GM18526 (cell line): ENCODE results near the gene GALR2.

Source experiments
- POLR2A ChIP-seq: IDR thresholded peaks from 3 replicates; pipeline ENCODE4 v1.6.1; 2011; ENCODE audit not compliant: insufficient read length; ENCODE audit errors: extremely low read depth

GALR2 gene

GRCh38 chr17:76074390-76075363 lies at the start of gene GALR2:
Gene GALR2 (plus strand): TSS chr17:76074781. CDS start chr17:76074884, 103 bp downstream.
- no peak for TF ChIP-seq POLR2A

- no peak for TF ChIP-seq POLR2A
Observed at GRCh38 chr17:76025294-76025693, 49.3 kb upstream of the GALR2 start.

- TF ChIP-seq POLR2A: no peak
Observed at GRCh38 chr17:76026714-76027158, 47.8 kb upstream of the GALR2 start.

GRCh38 chr17:76027159-76027839 lies 47.3 kb upstream of the GALR2 start, which contains the start of gene EVPL:
Gene EVPL (minus strand): TSS chr17:76027306. CDS start chr17:76027198, 108 bp downstream.
- no peak for TF ChIP-seq POLR2A

GRCh38 chr17:76032073-76032779 lies 42.4 kb upstream of the GALR2 start:
- TF ChIP-seq POLR2A: no peak

GRCh38 chr17:76032780-76033108 lies 41.8 kb upstream of the GALR2 start:
- no peak for TF ChIP-seq POLR2A

GRCh38 chr17:76033139-76033538 lies 41.4 kb upstream of the GALR2 start:
- no peak for TF ChIP-seq POLR2A

GRCh38 chr17:76034428-76035350 lies 39.9 kb upstream of the GALR2 start:
- no peak for TF ChIP-seq POLR2A

GRCh38 chr17:76036497-76037261 lies 37.9 kb upstream of the GALR2 start:
- TF ChIP-seq POLR2A: no peak

- no peak for TF ChIP-seq POLR2A
Observed at GRCh38 chr17:76038050-76038449, 36.5 kb upstream of the GALR2 start.

GRCh38 chr17:76039121-76039520 lies 35.5 kb upstream of the GALR2 start:
- no peak for TF ChIP-seq POLR2A

- TF ChIP-seq POLR2A: no peak
Observed at GRCh38 chr17:76040376-76040775, 34.2 kb upstream of the GALR2 start.

- TF ChIP-seq POLR2A: no peak
Observed at GRCh38 chr17:76046064-76046463, 28.5 kb upstream of the GALR2 start.
